Fibroblast of peridontal ligament (primary cell): ENCODE measurements around the gene CCDC102A.

ENCODE experiments used
- DNase-seq: peaks from one replicate; pipeline ENCODE4 v3.0.0-alpha.2; 2010; ENCODE audit errors: extremely low read depth

CCDC102A gene

GRCh38 chr16:57537581-57538234 lies 1.3 kb upstream of the CCDC102A start:
- DNase-seq = no peak

DNA sequence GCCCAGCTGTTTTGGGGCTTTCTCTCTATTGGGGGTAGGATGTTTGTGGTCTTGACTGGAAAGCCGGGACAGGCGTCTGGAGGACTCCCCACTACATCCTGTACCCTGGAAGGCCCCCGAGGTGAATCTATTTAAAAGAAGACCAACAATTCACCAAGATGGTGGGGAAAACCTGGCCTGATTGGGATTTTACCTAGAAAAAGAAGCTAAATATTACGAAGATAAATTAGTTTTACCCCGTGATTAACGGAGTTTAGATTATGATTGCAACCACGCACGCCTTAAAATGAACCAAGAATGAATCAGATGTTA lies 779 bp upstream of the CCDC102A start:
- DNase-seq = peak; percentile 28

GRCh38 chr16:57535680-57536305 lies 578 bp downstream of the CCDC102A start:
- DNase-seq = peak; percentile 87

- DNase-seq = no peak
These were observed 1.3 kb downstream of the CCDC102A start for GRCh38 chr16:57534881-57535658.

DNA sequence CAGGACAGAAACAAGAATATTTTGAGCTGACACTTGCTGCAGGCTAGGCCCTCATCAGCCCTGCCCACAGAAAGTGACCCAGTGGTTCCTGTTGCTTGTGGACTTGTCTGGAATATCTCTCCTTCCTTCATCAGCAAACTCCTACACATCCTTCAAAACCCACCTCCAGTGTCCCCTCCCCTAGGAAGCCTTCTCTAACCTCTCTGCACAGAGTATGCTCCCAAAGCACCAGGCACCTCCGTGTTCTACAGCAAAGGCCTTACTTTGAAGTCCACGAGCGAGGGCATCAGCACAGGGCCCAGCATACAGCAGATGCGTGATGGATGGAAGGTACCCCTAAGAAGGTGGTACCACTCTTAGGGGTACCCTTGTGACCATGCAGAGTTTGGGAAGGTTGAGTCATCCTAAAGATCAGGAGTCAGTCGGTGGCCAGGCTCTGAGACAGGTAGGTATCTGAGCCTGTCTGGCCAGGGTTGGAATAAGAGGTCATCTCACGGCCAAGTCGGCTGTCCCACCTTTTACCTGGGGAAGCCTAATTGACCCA lies 2.0 kb downstream of the CCDC102A start:
- no peak for DNase-seq

DNA sequence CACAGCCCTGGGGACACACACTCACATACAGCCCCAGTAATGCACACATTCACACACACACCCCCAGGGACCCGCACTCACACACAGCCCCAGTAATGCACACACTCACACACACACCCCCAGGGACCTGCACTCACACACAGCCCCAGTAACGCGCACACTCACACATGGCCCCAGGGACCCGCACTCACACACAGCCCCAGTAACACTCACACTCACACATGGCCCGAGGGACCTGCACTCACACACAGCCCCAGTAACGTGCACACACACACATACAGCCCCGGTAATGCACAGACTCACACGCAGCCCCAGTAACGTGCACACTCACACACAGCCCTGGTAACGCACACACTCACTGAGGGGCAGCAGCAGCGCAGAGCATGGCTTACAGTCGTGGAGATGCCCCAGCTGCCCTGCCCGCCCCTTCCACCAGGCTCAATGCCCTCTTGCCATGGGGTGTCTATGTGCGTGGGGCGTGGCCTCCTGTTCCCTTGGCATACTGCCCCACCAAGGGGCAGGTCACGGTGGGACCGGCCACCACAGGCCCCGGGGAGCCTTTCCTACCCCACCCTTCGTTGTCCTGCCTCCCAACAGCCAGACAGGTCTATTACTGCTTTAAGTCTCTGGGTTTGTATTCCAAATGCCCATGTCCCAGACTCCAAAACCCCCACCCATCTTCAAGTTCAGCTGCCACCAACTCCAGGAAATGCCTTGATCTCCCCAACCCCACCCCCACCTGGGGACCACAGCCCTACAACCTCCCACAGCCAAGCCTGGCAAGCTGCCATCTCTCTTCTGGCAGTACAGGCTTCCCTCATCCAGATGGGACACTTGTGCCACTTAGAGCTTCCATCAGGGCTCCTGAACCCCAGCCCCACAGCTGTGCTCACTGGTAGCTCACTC lies 2.7 kb downstream of the CCDC102A start:
- DNase-seq = no peak

DNA sequence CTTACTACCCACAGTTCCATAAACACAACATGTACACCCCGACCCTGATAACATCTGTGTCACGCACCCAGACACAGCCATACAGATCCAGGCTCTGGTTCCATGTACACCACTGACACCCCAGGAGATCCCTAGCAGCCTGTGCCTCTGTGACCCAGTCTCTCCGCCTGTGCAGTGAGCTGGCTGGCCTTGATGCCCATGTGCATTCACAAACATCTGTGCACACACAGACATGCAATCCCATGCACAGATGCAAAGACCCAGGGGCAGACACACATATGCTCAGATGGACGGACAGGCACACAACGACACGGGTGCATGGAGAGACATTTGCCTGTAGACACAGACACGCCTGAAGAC lies 4.1 kb downstream of the CCDC102A start:
- DNase-seq = no peak

GRCh38 chr16:57531635-57532265 lies 4.6 kb downstream of the CCDC102A start:
- no peak for DNase-seq

DNA sequence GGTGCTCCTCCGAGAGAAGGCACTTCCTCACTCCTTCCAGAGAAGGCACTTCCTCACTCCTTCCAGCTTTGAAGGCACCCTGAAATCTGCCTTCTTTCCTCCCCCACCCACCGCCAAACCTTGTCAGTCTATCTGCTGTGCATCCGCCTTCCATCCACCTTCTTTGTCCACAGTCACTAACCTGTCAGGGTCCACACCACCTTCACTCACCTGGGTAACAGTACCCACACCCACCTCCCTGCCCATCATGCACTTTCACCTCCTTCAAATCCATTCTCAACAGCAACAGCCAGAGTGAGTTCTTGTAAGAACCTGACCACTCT lies 5.2 kb downstream of the CCDC102A start:
- no peak for DNase-seq

- DNase-seq = no peak
These were observed 5.7 kb downstream of the CCDC102A start for GRCh38 chr16:57530522-57531252.

- peak; percentile 41 for DNase-seq
These were observed 6.3 kb downstream of the CCDC102A start for GRCh38 chr16:57530104-57530521.

- DNase-seq = no peak
These were observed 6.8 kb downstream of the CCDC102A start for GRCh38 chr16:57529391-57530103.

DNA sequence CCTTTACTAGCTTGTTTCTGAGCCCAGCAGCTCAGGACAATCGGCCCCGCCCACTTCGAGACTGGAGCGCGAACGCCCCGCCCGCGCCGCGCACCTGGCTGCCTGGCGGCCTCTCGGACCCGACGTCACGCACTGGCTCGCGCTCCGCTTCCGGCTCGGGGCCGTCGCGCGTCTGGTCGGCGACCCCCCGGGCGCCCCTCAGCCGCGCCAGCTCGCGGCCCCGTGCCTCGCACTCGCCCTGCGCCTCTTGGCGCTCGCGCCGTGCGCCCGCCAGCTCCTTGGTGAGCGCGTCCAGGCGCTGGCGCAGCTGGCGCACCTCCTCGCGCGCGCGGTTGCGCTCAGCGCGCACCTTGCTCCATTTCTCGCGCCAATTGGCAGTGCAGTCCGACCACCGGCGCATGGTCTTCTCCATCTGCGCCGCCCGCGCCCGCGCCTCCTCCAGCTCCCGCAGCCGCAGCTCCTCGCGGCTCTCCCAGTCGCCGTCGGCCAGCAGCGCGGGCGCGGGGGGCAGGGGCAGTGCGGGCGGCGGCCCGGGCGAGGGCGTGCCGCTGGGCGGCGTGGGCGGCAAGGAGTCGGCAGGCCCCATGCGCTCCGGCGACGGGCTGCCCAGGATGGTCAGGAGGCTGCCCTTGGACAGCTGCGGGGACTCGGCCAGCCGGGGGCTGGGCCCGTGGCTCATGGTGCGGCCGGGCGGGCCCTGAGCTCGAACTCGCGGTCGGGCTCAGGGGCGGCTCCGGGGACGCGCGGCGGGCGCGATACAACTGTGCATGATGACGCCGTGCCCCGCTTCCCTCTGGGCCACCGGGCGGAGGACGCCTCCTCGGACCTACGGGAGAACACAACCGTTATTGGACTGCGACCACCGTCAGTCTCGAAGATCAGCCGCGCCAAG lies 7.6 kb downstream of the CCDC102A start:
- no peak for DNase-seq

DNA sequence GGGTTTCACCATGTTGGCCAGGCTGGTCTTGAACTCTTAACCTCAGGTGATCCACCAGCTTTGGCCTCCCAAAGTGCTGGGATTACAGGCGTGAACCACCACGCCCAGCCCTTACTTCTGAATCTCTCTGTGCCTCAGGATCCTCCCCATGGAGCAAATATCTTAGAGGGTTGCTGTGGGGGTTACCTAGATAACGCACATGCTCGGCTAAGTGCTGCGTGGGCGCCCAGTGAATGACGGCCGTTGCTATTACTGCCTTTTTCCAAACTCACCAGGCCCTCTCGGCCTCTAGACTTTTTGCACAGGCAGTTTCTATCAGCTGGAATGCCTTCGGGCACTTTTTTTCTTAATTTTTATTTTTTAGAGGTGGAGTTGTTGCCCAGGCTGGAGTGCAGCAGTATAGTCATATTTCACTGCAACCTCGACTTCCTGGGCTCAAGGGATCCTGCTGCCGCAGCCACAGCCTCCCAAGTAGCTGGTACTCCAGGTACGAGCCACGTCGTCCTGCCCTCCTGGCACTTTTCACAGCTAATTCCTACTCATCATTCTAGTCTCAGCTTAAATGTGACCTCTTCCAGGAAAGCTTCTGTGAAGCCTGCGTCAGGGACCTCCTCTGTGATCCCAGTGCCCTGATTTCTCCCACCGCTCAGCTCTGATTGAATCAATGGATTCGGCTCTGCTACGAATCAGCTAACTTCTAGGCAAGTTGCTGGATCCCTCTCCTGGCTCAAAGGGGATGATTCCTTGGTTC lies 8.6 kb downstream of the CCDC102A start:
- no peak for DNase-seq

- no peak for DNase-seq
These were observed 9.3 kb downstream of the CCDC102A start for GRCh38 chr16:57527027-57527426.

DNA sequence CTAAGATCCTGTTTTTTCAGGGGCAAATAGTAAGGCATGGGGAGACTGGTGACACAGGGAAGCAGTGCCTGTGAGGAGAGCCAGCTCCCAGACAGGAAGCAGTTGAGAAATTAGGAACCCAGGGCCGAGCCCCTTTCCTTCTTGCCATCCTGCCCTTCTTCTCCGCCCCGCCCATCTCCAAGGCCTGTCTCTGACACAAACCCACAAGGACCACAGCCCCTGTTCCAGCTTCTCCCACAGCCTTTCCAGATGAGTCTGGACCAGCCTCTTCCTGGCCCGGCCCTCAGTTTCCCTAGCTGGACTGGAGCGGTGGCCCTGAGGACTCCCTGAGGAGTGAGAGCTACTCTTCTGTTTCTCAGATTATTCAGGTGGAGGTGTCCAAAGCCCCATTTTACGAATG lies 9.9 kb downstream of the CCDC102A start:
- no peak for DNase-seq

DNA sequence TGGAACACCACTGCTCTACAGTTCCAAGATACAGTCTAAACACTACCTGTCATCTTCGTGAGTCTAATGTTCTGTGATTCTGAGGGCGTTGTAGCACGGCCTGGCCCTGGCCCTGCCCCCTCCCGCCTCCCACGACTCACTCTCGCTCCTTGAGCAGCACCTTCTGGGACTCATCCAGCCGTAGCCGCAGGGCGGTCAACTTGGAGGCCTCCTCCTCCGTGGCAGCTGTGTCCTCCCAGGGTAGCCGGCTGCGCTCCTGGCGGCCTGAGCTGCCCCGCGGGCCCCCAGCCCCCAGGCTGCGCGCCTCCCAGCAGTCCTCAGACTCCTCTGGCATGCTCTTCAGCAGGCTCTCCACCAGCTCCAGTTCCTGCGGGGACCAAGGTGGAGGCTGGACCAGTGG lies 10.6 kb downstream of the CCDC102A start:
- no peak for DNase-seq

- DNase-seq = no peak
These were observed 13.4 kb downstream of the CCDC102A start for GRCh38 chr16:57522960-57523359.
